ENCODE data around the gene TUNAR.

GRCh38 chr14:95832012-95832411 lies 44.6 kb upstream of the TUNAR start:
- TF ChIP-seq E4F1 (CRISPR knock-in tag; IDR thresholded peaks at IDR 0.05; ENCODE audit: borderline replicate concordance) (no peak), ELF1 (tag; IDR thresholded peaks at IDR 0.05) (no peak), ZFX (CRISPR knock-in tag; IDR thresholded peaks at IDR 0.05) (no peak), POLR2G (IDR thresholded peaks at IDR 0.05; ENCODE audit: low read depth, low read length) (no peak), MAFF (IDR thresholded peaks at IDR 0.05; ENCODE audit: low read length) (no peak), EP300 (IDR thresholded peaks at IDR 0.05; ENCODE audit: low read length) (no peak), CTCF (IDR thresholded peaks at IDR 0.05 in 2 of 3, conservative IDR thresholded peaks at IDR 0.05 in 1 of 3; ENCODE audit: insufficient read depth in 2 of 3, low read depth in 1 of 3, low read length in 3 of 3) (no peak), SIN3B (IDR thresholded peaks at IDR 0.05; ENCODE audit: low read depth) (no peak), CBX5 (IDR thresholded peaks at IDR 0.05; ENCODE audit: borderline replicate concordance, low read depth) (no peak), ZNF197 (CRISPR knock-in tag; IDR thresholded peaks at IDR 0.05; ENCODE audit: low read depth) (no peak), ZBTB33 (CRISPR knock-in tag; IDR thresholded peaks at IDR 0.05) (no peak)
